Bronchial epithelial cell (primary cell): ENCODE results near the gene PSG1. TPM values are rescaled to one million over a fixed set of nuclear protein-coding genes. Genes with fewer than 3 reads are reported as not detected.
"Not testable (repeated sequence)": the region's sequence is repeated elsewhere in the genome, so short reads cannot be mapped to it uniquely, and the experiment has no call there.

ENCODE experiments used
- DNase-seq: peaks from one replicate; pipeline ENCODE4 v3.0.0-alpha.2; 2010; ENCODE audit warnings: low read depth
- FAIRE-seq: peaks from 2 replicates; lab custom pipeline; 2011; peaks lifted over from hg19 to GRCh38; lab: Jason Lieb, UNC
- H3K27me3 ChIP-seq: 2 replicates; pipeline ENCODE4 v1.5.1; 2011; ENCODE audit warnings: low read length; ENCODE audit not compliant: control insufficient read depth, insufficient read depth
- H3K36me3 ChIP-seq: 2 replicates; pipeline ENCODE4 v1.5.1; 2011; ENCODE audit warnings: low read length; ENCODE audit not compliant: control insufficient read depth, insufficient read depth
- H3K4me3 ChIP-seq: 2 replicates; pipeline ENCODE4 v1.5.1; 2011; ENCODE audit warnings: mild to moderate bottlenecking, low read depth, low read length, control low read depth
- CTCF ChIP-seq: IDR thresholded peaks from 2 replicates; pipeline ENCODE4 v1.5.1; 2011; ENCODE audit warnings: mild to moderate bottlenecking, moderate library complexity, low read length, control low read depth, inconsistent platforms; ENCODE audit not compliant: insufficient read depth, severe bottlenecking
- total RNA-seq: library from RNA; depleted of rRNA; stranded (reverse); fragments of >200 nt; gene quantifications from 2 replicates; pipeline ENCODE4 v1.2.1, GENCODE V29; 2014

PSG1 gene
- total RNA-seq, 1 donor from 2014 or later: not detected

GRCh38 chr19:42919070-42919756, 39.7 kb upstream of the PSG1 start:
- DNase-seq, FAIRE-seq: not testable (repeated sequence)
- TF ChIP-seq CTCF: peak; percentile 59

GRCh38 chr19:42918377-42919069, 39.0 kb upstream of the PSG1 start:
- DNase-seq, H3K4me3 ChIP-seq, H3K36me3 ChIP-seq, FAIRE-seq, H3K27me3 ChIP-seq: not testable (repeated sequence)

More at GRCh38 chr19:42919070-42919756, 39.7 kb upstream of the PSG1 start:
- H3K36me3 ChIP-seq, H3K4me3 ChIP-seq, H3K27me3 ChIP-seq: not testable (repeated sequence)

GRCh38 chr19:42917634-42918033, 38.1 kb upstream of the PSG1 start, which contains the start of gene PSG6:
PSG6 (minus strand) TSS chr19:42917894; CDS start chr19:42917792, 102 bp downstream.
- not testable (repeated sequence) for H3K27me3 ChIP-seq, H3K4me3 ChIP-seq, DNase-seq, H3K36me3 ChIP-seq, FAIRE-seq

GRCh38 chr19:42916931-42917330, 37.4 kb upstream of the PSG1 start:
- not testable (repeated sequence) for FAIRE-seq, H3K36me3 ChIP-seq, H3K27me3 ChIP-seq, H3K4me3 ChIP-seq, DNase-seq

- not testable (repeated sequence) for H3K4me3 ChIP-seq, FAIRE-seq, H3K27me3 ChIP-seq, H3K36me3 ChIP-seq
- DNase-seq: peak; percentile 38
These were observed 34.0 kb upstream of the PSG1 start for GRCh38 chr19:42913516-42913915.

- not testable (repeated sequence) for FAIRE-seq, H3K27me3 ChIP-seq, H3K36me3 ChIP-seq, DNase-seq, H3K4me3 ChIP-seq
These were observed 33.4 kb upstream of the PSG1 start for GRCh38 chr19:42912941-42913340.

GRCh38 chr19:42911731-42912130, 32.2 kb upstream of the PSG1 start:
- H3K27me3 ChIP-seq, H3K4me3 ChIP-seq, H3K36me3 ChIP-seq, DNase-seq, FAIRE-seq: not testable (repeated sequence)

- FAIRE-seq, H3K36me3 ChIP-seq, H3K4me3 ChIP-seq, H3K27me3 ChIP-seq, DNase-seq: not testable (repeated sequence)
These were observed 26.6 kb upstream of the PSG1 start for GRCh38 chr19:42906162-42906561.

GRCh38 chr19:42900561-42900960, 21.0 kb upstream of the PSG1 start:
- not testable (repeated sequence) for H3K4me3 ChIP-seq, H3K27me3 ChIP-seq, FAIRE-seq, DNase-seq, H3K36me3 ChIP-seq

- H3K27me3 ChIP-seq, H3K4me3 ChIP-seq, H3K36me3 ChIP-seq, FAIRE-seq, DNase-seq: not testable (repeated sequence)
These were observed 20.2 kb upstream of the PSG1 start for GRCh38 chr19:42899674-42900073.

GRCh38 chr19:42899110-42899509, 19.6 kb upstream of the PSG1 start:
- not testable (repeated sequence) for H3K27me3 ChIP-seq, FAIRE-seq, H3K4me3 ChIP-seq, H3K36me3 ChIP-seq
- DNase-seq: peak; percentile 31

- DNase-seq, H3K4me3 ChIP-seq, H3K36me3 ChIP-seq, FAIRE-seq, H3K27me3 ChIP-seq: not testable (repeated sequence)
These were observed 19.1 kb upstream of the PSG1 start for GRCh38 chr19:42898656-42899055.

GRCh38 chr19:42897729-42898128, 18.2 kb upstream of the PSG1 start:
- not testable (repeated sequence) for H3K36me3 ChIP-seq, H3K27me3 ChIP-seq, H3K4me3 ChIP-seq, FAIRE-seq
- DNase-seq: peak; percentile 90
